ENCODE data around the gene VAMP1.
"Not testable (repeated sequence)": the region's sequence is repeated elsewhere in the genome, so short reads cannot be mapped to it uniquely, and the experiment has no call there.

The VAMP1 gene

DNA sequence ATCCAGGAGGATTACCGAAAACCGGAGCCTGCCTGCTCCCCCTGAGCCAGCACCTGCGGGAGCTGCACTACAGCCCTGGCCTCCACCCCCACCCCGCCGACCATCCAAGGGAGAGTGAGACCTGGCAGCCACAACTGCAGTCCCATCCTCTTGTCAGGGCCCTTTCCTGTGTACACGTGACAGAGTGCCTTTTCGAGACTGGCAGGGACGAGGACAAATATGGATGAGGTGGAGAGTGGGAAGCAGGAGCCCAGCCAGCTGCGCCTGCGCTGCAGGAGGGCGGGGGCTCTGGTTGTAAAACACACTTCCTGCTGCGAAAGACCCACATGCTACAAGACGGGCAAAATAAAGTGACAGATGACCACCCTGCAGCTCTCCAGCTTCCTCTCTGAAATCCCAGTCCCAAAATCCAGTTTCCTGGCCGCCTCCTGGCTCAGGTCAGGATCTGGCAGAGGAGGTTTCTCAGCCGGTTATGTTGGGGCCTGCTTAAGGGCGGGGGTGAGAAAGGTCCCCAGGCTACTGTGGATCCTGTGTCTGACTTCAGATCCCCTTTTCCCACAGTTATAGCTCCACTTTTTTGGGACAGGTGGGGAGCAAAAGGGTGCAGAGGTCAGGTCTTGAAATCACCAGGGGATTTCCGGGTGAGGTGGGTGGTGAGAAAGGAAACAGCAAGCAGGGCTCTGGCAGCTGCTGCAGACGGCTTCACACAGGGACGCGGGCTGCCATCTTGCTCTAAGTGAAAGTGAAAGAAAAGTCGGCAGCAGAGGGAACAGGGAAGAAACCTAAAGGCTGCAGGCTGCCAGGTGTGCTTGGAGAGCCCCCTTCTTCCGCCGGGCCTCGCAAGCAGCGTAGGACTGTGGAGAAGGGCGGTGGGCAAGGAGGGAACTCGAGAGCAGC, 18.9 kb downstream of the VAMP1 start, which contains the start of gene TAPBPL:
Gene TAPBPL (plus strand): TSS at position 695 of the 897 bp plus-strand sequence. CDS start 207 bp downstream, outside the sequence.
- peak; percentile 66 for DNase-seq

DNA sequence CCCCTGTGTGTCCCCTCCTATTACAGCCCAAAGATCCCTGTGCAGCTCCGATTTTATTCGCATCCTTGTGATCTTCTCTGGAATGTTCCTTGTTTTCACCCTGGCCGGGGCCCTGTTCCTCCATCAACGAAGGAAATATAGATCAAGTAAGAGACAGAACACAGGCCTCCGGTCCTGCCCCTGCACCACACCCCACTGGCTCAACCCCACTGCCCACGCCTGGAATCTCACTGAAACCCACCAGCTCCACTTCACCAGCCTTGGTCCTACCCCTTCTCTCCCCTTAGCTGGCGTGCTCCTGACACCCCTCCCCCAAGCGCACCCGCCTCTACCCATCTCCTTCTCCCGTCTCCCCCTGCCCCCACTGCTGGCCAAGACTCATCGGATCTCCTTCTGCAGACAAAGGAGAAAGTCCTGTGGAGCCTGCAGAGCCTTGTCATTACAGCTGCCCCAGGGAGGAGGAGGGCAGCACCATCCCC, 19.6 kb downstream of the VAMP1 start:
- DNase-seq: no peak

DNA sequence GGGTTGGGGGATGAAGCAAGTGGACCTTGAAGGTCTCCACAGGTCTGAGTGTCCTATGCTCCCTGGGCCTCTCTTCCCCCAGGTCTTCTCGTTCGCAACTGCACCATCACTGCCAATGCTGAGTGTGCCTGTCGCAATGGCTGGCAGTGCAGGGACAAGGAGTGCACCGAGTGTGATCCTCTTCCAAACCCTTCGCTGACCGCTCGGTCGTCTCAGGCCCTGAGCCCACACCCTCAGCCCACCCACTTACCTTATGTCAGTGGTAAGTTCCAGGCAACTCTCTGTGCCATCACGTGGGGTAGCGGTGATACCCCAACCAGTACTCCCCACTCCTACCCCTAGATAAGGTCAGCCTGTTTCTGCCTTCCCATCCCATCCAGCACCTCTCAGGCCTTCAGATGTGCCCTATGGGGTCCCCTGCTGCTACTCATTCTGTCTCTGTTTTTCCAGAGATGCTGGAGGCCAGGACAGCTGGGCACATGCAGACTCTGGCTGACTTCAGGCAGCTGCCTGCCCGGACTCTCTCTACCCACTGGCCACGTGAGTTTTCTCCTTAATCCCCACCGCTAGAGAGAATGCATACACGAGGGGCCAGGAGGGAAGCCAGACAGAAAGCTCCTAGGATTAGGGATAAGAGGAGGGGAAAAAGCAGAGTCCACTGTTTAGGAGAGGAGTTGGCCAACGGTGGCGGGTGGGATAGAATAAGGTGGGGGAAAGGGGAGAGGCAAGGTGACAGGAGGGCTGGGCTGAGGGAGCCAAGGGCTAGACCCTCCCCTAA, 20.2 kb downstream of the VAMP1 start:
- no peak for DNase-seq

DNA sequence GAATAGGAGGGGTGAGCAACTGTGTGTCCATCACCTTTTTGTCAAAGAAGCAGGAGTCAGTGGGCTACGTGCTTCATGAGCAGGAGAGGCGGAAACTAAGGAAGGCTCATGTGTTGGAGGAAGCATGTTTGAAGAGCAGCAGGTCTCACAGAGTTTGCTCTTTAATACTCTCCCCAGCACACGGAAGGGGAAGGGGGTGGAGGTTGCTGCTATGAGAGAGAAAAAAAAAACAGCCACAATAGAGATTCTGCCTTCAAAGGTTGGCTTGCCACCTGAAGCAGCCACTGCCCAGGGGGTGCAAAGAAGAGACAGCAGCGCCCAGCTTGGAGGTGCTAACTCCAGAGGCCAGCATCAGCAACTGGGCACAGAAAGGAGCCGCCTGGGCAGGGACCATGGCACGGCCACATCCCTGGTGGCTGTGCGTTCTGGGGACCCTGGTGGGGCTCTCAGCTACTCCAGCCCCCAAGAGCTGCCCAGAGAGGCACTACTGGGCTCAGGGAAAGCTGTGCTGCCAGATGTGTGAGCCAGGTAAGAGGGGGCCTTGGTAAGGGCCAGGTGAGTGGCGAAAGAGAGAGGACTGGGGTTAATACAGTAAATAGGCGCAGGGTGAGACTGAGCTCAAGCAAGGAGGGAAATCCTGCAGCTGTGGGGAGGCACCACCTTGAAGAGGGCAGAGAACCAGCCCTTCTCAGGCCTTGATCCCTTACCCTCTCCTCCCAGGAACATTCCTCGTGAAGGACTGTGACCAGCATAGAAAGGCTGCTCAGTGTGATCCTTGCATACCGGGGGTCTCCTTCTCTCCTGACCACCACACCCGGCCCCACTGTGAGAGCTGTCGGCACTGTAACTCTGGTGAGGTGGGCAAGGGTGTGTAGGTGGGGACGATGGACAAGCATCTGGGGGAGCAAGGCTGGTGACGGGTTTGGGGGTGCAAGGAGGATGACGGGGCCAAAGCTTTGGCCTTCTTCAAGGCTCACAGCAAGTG, 25.5 kb downstream of the VAMP1 start, which contains the start of gene CD27:
Gene CD27 (plus strand): TSS at position 252 of the 985 bp plus-strand sequence. CDS start 141 bp downstream, at position 393.
- no peak for DNase-seq

DNA sequence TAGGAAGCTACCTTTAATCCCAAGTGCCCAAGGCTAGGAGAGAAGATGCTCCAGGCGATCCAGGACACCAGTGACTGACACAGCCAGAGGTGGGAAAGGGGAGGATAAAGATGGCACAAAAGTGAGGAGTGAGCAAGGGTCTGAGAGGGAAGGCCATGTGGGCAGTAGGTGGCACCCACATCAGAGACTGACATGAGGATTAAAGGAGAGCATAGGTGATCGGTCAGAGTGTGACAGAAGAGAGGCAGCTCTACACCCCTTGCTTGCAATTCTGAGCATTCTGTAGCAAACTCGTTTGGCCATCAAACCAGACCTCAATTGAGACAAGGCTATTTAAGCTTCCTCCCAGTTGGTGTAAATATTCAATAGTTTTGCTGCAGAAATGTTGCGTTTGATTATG, 26.4 kb downstream of the VAMP1 start:
- no peak for DNase-seq

DNA sequence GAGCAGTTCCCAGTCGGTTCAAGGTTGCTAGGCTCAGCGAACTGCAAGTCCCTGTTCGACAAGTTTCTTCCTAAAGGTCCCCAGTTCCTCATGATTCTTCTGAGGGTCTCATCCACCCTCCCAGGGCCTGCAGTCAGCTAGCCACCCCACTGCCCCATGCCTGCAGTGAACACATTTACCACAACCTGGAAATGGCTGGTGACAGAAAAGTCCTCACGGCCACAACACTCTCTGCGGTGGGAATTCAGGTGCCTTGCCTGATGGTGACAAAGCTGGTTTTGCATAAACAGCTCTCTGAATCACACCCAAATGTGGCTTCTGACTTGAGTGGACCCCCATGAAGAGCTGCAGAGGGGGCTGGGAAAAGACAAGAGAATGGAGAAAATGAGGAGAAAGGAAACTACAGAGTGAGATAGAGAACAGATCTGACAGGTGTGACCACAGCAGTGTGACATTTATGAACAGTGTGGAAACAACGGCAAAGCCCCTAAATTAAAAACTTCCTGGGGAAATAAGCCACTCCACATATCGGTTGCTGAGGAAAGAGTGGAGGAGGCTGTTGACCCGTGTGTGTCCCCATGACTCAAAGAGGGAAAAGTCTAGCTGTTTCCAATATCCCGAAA, 27.0 kb downstream of the VAMP1 start:
- DNase-seq: no peak

DNA sequence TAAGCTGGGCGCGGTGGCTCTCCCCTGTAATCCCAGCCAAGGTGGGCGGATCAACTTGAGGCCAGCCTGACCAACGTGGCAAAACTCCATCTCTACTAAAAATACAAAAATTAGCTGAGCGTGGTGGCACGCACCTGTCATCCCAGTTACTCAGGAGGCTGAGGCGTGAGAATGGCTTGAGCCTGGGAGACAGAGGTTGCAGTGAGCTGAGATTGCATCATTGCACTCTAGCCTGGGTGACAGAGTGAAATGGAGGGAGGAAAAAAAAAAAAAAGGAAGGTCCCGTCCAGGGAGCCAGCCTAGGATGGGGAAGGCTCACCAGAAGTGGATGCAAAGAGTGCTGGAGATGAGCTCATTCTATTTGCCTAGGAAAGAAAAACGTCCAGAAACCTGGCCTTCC, 27.6 kb downstream of the VAMP1 start:
- DNase-seq: no peak

DNA sequence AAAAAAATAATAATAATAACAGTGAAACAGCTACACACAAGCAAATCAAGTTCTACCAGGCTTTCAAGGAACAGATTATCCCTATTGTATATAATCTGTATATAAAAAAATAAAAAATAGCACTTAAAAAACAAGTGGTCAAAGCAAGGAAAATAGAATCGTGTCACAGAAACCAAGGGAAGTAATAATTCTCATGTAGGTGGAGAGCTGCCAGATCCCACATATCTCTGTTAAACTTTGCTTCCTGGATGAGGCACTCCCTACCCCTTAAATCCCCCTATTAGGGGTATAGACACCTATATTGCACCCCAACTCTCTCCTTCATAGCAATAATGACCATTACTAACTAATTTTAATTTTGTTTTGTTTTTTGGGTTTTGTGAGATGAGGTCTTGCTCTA, 30.1 kb downstream of the VAMP1 start:
- DNase-seq: no peak

DNA sequence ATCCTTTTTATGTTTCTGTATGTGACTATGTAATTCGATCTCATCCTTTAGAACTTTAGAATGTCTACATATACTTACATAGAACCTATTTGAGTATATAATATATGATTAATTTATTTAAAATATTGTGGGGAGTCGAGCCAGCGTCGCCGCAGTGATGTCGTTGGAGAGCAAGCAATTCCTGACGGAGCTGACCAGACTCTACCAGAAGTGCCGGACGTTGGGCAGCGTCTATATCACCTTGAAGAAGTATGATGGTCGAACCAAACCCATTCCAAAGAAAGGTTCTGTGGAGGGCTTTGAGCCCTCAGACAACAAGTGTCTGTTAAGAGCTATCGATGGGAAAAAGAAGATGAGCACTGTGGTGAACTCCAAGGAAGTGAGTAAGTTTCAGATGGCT, 32.1 kb downstream of the VAMP1 start:
- no peak for DNase-seq

DNA sequence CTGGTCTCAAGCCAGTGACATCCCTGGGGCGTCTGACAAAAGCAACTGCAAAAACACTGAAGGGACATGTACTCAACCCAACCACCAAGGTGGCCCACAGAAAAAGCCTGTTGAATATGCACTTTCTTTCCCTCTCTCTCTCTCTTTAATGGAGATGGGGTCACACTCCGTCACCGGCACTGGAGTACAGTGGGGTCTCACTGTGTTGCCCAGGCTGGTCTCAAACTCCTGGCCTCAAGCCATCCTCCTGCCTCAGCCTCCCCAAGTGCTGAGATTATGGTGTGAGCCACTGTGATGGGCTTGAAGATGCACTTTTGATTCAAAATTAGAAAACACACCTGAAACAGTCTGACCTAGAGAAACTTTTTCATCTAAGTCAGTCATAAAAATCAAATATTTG, 32.9 kb downstream of the VAMP1 start:
- DNase-seq: no peak

DNA sequence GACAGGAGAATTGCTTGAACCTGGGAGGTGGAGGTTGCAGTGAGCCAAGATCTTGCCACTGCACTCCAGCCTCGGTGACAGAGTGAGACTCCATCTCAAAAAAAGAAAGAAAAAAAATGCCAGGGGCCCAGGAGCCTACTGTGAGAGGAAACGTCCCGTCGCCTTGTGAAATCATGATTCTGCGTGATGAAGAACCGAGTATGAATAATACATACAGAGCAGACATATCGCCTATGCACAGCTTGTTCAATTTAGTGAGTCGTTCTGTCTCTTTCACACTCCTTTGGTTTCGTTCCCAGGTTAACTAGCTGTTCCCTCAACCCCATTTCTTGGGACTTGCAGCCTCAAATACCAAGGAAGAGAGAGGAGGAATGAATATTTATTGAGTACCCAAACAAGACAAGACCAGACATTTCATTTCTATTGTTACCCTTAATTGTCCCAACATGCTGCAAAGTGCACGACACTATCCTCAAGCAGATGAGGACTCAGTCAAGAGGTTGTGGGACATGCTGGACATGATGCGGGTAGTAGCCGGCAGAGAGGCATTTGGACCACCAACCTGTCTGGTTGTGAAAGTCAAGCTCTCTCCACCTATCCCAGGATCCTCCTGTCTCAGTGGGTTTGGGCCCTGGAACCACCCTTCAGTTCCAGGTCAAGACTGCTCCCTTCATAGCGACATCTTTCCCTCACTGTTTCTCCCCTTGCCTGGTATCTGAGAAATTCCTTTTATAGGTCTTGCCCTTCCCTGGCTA, 34.3 kb downstream of the VAMP1 start:
- no peak for DNase-seq

DNA sequence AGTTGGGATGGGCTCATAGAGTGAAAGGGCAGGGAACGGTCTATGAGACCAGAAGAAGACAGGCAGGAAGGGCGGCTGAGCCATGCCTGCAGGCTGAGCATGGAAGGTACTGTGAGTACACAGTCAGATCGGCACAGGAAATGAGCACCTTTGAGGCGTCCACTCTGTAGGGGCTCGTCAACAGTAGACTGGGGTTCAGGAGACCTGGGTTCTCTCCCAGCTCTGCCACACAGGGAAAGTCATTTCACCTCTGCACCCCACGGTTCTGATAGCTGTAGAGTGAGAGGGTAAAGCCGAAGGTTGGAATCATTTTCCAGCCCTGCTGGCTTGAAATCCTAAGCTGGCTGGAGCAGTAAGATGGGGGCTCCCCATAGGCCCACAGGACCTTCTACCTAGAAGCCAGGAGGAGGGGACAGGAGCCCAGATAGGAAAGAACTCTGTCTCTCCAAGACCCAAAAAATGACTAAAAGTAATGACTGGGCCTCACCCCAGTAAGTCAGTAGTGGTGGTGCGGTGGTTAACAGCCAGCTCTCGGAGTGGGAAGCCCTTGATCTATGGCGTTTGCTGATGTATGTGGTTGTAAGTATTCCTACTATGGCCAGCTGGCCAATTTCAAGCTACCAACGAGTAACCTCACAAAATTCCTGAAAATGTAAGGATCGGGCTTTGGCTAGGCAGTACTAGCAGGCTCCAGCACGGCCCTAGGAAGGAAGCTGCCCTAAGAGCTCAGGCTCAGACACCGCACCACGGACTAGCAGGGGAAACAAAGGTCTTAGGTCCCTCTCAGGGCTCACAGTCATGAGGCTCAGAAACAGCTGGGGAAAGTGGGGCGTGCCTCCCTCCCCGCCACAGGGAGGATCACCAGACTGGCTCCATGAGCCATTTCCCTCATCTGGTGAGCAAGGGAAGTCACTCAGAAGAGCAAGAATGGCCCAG, 36.0 kb downstream of the VAMP1 start:
- no peak for DNase-seq

DNA sequence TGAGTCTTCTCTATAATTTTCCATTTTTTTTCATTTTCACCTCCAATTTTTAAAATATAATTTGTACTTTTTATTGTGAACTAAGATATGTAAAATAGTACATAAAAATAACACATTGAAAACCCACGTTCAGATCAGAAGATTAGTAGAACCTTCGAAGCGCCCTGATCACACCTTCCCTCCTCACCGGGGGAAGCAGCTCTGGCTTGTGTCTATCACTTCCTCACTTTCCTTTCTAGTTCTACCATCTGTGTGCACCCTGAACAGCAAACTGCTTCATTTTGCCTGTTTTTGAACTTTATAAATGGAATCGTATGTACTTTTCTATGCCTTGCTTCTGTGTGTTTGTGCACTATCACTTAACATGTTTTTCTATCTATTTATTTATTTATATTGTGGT, 37.5 kb downstream of the VAMP1 start:
- no peak for DNase-seq

DNA sequence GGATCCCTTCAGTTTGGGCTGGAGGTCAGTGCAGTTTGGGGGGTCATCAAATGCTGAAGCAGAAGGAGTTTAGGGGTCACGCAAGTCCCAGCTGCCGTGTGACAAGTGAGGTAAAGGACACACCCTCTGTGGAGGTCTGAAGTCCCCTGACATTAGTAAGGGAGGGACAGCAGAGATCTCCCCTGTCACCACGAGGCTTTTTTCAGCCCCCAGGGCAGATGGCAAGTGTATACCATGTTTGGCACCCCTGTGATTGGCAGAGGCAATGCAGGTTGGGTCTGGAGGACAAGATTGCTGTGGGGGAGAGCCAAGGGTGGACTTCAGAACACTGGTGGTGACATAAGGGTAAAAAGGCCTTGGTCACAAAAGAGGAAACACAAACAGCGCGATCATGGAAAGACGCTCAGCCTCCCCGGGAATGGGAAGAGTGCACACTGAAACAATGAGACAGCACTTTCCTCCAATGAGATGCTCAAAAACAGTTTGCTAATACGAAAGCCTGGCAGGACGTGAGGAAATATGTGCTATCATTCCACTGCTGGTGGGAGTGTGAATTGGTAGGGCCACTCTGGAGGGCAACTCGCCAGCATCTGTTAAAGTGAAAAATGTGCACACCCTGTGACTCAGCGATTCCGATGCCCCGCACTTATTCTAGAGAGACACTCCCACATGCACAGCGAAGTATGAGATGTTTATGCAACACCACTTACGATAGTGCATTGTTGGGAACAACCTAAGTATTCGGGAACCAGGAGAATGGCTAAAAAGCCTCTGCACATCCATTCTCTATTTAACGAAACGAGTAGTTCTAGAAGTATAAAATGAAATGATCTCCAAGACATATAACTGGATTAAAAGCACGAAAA, 40.1 kb downstream of the VAMP1 start:
- DNase-seq: no peak

DNA sequence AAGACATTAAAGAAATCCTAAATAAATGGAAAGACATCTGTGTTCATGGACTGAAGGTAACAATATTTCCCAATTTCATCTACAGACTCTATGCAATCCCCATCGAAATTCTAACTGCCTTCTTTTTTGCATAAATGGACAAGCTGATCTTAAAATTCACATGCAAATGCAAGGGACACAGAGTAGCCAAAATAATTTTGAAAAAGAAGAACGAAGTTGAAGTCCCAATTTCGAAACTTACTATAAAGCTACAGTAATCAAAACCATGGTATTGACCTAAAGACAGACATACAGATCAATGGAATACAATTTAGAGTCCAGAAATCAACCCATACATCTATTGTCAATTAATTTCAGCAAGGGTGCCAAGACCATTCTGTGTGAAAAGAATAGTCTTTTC, 42.2 kb downstream of the VAMP1 start:
- DNase-seq: no peak

DNA sequence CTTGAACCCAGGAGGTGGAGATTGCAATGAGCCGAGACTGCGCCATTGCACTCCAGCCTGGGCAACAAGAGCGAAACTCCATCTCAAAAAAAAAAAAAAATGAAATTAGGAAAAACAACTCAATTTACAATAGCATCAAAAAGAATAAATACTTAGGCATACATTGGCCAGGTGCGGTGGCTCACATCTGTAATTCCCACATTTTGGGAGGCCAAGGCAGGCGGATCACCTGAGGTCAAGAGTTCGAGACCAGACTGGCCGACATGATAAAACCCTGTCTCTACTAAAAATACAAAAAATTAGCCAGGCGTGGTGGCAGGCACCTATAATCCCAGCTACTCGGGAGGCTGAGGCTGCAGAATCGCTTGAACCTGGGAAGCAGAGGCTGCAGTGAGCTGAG, 42.7 kb downstream of the VAMP1 start:
- DNase-seq: not testable (repeated sequence)

DNA sequence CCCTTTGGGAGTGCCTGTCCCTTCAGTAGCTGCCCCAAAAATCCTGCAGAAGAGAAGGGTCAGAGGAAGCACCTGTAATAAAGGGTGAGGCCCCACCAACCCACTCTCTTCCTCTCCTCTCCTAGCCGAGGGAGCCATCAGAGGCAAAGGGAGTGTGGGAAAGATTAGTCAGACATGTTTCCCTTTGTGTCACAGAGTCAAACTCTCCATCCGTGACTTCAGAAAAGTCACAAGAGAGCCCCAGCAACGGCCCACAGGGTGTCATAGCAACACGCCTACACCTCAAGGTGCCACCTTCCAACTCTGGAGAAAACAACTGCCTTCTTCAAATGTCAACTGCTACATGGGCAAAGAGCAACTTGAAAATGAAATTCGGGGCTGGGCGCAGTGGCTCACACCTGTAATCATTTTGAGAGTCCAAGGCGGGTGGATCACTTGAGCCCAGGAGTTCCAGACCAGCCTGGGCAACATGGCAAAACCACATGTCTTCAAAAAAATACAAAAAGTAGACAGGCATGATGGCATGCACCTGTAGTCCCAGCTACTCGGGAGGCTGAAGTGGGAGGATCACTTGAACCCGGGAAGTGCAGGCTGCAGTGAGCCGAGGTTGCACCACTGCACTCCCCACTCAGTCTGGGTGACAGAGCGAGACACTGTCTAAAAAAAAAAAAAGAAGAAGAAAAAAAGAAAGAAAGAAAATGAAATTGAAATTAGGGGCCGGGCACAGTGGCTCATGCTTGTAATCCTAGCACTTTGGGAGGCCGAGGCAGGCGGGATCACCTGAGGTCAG, 43.4 kb downstream of the VAMP1 start:
- peak; percentile 51 for DNase-seq

Measured in T-helper 9 cell (primary cell).